ENCODE data around the gene PTPRK. TPM values are rescaled to one million over a fixed set of nuclear protein-coding genes. Genes with fewer than 3 reads are reported as not detected.

PTPRK gene
- total and polyA plus RNA-seq, 2 of the 8 experiments (the other 6 are each of a cell fraction or from before 2014, with no cell fraction given): 11.4 to 47.3 TPM

DNA sequence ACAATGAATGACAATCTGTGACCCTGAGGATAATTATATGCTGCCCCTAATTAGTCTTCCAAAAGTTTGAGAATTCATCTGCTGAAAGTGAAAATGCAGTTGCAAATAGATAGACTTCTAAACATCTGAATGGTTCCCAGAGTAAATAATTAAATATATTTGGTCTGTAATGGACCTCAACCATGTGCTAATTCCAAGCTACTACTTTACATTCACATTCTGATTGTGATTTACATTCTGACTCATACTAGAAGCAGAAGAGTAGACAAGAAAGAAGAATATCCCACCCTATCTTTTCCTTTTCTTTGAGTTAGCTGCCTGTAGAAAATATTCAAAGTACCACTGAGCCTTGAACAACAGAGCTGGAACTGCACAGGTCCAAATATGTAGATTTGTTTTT is 80.8 kb downstream of the PTPRK start:
- Histone ChIP-seq H3K36me3 (ENCODE audit: control insufficient read depth in 2 of 4, insufficient read depth in 4 of 4, low read length in 3 of 4) (no peaks in the 10 kb centered on the region), H2AK5ac (ENCODE audit: low read depth, low read length) (no peak overlapping the region), H2BK120ac (replicated peaks; ENCODE audit: low read depth, low read length) (no peak overlapping the region), H4K8ac (ENCODE audit: extremely low read depth, insufficient read depth, low read length) (no peak overlapping the region), H2BK12ac (ENCODE audit: low read depth, low read length) (no peak overlapping the region), H3K56ac (replicated peaks; ENCODE audit: insufficient read length, low read depth, low read length) (no peak overlapping the region), H3K4me1 (replicated peaks in 1 of 4; ENCODE audit: control insufficient read depth in 3 of 4, insufficient read depth in 4 of 4, low read length in 3 of 4) (peaks cover 0 to 16% (median 10%) of the 10 kb centered on the region in 4 experiments; a peak in 5 of 7 replicates), H3K79me1 (ENCODE audit: low read depth, low read length) (0 out of 2 replicates have a peak, but pooled peaks cover 2% of the 10 kb centered on the region), H2BK15ac (ENCODE audit: low read length) (no peak overlapping the region), H2AFZ (ENCODE audit: low read length) (no peak overlapping the region), H4K5ac (ENCODE audit: insufficient read length, low read depth, low read length) (no peak overlapping the region), H4K91ac (replicated peaks; ENCODE audit: insufficient read length, low read length) (no peak overlapping the region), H3K9me3 (ENCODE audit: insufficient read depth in 2 of 2, low read depth in 1 of 2, low read length in 1 of 2) (no peaks in the 10 kb centered on the region), H3K79me2 (ENCODE audit: control insufficient read depth in 1 of 2, insufficient read depth in 2 of 2, low read length in 2 of 2) (peaks cover 0 to 47% of the 10 kb centered on the region in 2 experiments; a peak in 2 of 4 replicates), H3K4me3 (ENCODE audit: extremely low read depth in 1 of 4, insufficient read depth in 2 of 4, low read depth in 3 of 4, low read length in 4 of 4) (0 out of 8 replicates have a peak overlapping the region, but pooled peaks of 1 of the 4 experiments have one; percentile 16), H3K23me2 (ENCODE audit: low read depth, low read length) (no peaks in the 10 kb centered on the region; the same call in 1 of the 2 replicates), H4K20me1 (replicated peaks in 1 of 2; ENCODE audit: control insufficient read depth in 1 of 2, insufficient read depth in 2 of 2, low read length in 2 of 2) (peaks cover 0 to 2% of the 10 kb centered on the region in 2 experiments), H2BK5ac (ENCODE audit: low read depth, low read length) (no peak overlapping the region), H3K23ac (ENCODE audit: insufficient read length) (no peak overlapping the region), H2BK20ac (ENCODE audit: low read length) (no peak overlapping the region), H3K18ac (ENCODE audit: extremely low read depth, low read length) (no peak overlapping the region), H3K4me2 (ENCODE audit: insufficient read depth in 1 of 2, low read depth in 2 of 2, low read length in 2 of 2) (peak overlapping the region in 1 of 2 experiments; percentile 38; a peak in 2 of 4 replicates), H3K9ac (replicated peaks in 1 of 4; ENCODE audit: extremely low read depth in 1 of 4, low read depth in 3 of 4, low read length in 3 of 4) (no peak overlapping the region), H3K14ac (ENCODE audit: insufficient read length) (no peak overlapping the region), H3K27me3 (replicated peaks in 1 of 4; ENCODE audit: control insufficient read depth in 3 of 4, extremely low read depth in 1 of 4, insufficient read depth in 3 of 4, low read length in 3 of 4) (no peaks in the 10 kb centered on the region), H3K27ac (ENCODE audit: low read depth, low read length) (no peak overlapping the region), H3K4ac (replicated peaks; ENCODE audit: insufficient read length, low read depth, low read length) (no peak overlapping the region)
- ChIA-PET POLR2A (ENCODE audit: partially characterized antibody) (no interaction called here), CTCF (ENCODE audit: partially characterized antibody) (interaction anchor here (1.5 kb wide), 1 partner anchor 12 kb away, joined by 3 read pairs; no protein-coding TSS in a partner anchor)
- FAIRE-seq: peak; percentile 28
- DNase-seq (ENCODE audit: low read depth in 1 of 2, low spot score in 2 of 2): no peak
- TF ChIP-seq POLR2A (IDR thresholded peaks at IDR 0.05; ENCODE audit: control extremely low read depth in 1 of 2, low read depth in 2 of 2, low read length in 2 of 2) (no peak), NANOG (IDR thresholded peaks at IDR 0.05; ENCODE audit: insufficient read depth, low read depth, low read length, poor library complexity, severe bottlenecking) (no peak), CREB1 (IDR thresholded peaks at IDR 0.05) (no peak), JUND (IDR thresholded peaks at IDR 0.05; ENCODE audit: low read length) (no peak), BRCA1 (IDR thresholded peaks at IDR 0.05; ENCODE audit: low read depth, low read length) (no peak), TCF12 (IDR thresholded peaks at IDR 0.05; ENCODE audit: low read depth, low read length) (no peak), HDAC2 (IDR thresholded peaks at IDR 0.05; ENCODE audit: borderline replicate concordance in 1 of 2, low read depth in 2 of 2, low read length in 2 of 2) (no peak), EP300 (IDR thresholded peaks at IDR 0.05; ENCODE audit: borderline replicate concordance in 1 of 2, low read depth in 2 of 2, low read length in 2 of 2) (no peak), TAF1 (IDR thresholded peaks at IDR 0.05; ENCODE audit: low read depth, low read length) (no peak), ZNF274 (IDR thresholded peaks at IDR 0.05; ENCODE audit: borderline replicate concordance, extremely low read depth, low read length) (no peak), KDM5A (IDR thresholded peaks at IDR 0.05; ENCODE audit: low read length) (no peak), MAFK (IDR thresholded peaks at IDR 0.05; ENCODE audit: low read depth, low read length) (no peak)
- TF ChIP-seq, protein P1, sequence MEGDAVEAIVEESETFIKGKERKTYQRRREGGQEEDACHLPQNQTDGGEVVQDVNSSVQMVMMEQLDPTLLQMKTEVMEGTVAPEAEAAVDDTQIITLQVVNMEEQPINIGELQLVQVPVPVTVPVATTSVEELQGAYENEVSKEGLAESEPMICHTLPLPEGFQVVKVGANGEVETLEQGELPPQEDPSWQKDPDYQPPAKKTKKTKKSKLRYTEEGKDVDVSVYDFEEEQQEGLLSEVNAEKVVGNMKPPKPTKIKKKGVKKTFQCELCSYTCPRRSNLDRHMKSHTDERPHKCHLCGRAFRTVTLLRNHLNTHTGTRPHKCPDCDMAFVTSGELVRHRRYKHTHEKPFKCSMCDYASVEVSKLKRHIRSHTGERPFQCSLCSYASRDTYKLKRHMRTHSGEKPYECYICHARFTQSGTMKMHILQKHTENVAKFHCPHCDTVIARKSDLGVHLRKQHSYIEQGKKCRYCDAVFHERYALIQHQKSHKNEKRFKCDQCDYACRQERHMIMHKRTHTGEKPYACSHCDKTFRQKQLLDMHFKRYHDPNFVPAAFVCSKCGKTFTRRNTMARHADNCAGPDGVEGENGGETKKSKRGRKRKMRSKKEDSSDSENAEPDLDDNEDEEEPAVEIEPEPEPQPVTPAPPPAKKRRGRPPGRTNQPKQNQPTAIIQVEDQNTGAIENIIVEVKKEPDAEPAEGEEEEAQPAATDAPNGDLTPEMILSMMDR (IDR thresholded peaks at IDR 0.05; ENCODE audit: control extremely low read depth in 1 of 3, insufficient read depth in 1 of 3, low read depth in 1 of 3, low read length in 3 of 3): no peak
